Stomach (tissue), 9 donors: ENCODE data around the gene AGAP1. TPM values are rescaled to one million over a fixed set of nuclear protein-coding genes. Genes with fewer than 3 reads are reported as not detected.

ENCODE experiments used
- DNase-seq, 2 donors: peaks; one replicate each; pipeline versions ENCODE4 v3.0.0 to v3.0.0-alpha.2; 2013 to 2019
- H3K27ac ChIP-seq, 5 donors: fragments of 200-600 bp in 4 of 5; sonication (generic) in 4 of 5; one replicate each; pipeline ENCODE4 v1.5.1; 2013 to 2019; ENCODE audit warnings: mild to moderate bottlenecking in 1 of 5, moderate library complexity in 1 of 5
- H3K27me3 ChIP-seq, 3 donors: fragments of 200-600 bp; sonication (generic); one replicate each; pipeline ENCODE4 v1.5.1; 2017 to 2019; ENCODE audit warnings: mixed run types in 1 of 3
- H3K36me3 ChIP-seq, 4 donors: fragments of 200-600 bp; sonication (generic); 1 replicate in 3 of 4; 2 replicates in 1 of 4; pipeline ENCODE4 v1.5.1; 2016 to 2019
- H3K4me1 ChIP-seq, 4 donors: fragments of 200-600 bp; sonication (generic); one replicate each; pipeline ENCODE4 v1.5.1; 2016 to 2019
- H3K4me3 ChIP-seq, 4 donors: fragments of 200-600 bp; sonication (generic) in 3 of 4; one replicate each; pipeline ENCODE4 v1.5.1; 2016 to 2019; ENCODE audit warnings: mild to moderate bottlenecking in 1 of 4
- H3K9me3 ChIP-seq, 4 donors: fragments of 200-600 bp; sonication (generic); one replicate each; pipeline ENCODE4 v1.5.1; 2016 to 2019
- EP300 ChIP-seq: sonication (generic); formaldehyde crosslinking; IDR thresholded peaks from one replicate; pipeline ENCODE4 v1.6.1; 2017; ENCODE audit warnings: antibody characterized with exemption
- POLR2A ChIP-seq, 4 donors: fragments of 450-650 bp; IDR thresholded peaks; one replicate each; pipeline ENCODE4 v1.6.1; 2016; ENCODE audit warnings: antibody characterized with exemption in 4 of 4, control low read depth in 2 of 4, mild to moderate bottlenecking in 1 of 4, moderate library complexity in 1 of 4
- POLR2AphosphoS5 ChIP-seq, 3 donors: sonication (generic); formaldehyde crosslinking; IDR thresholded peaks; one replicate each; pipeline ENCODE4 v1.6.1; 2016; ENCODE audit warnings: antibody characterized with exemption in 3 of 3
- WGBS, 5 donors: extraction: QIAGEN DNeasy Blood & Tissue Kit in 3 of 5; methylation state at CpG; one replicate each; pipeline versions ENCODE4 v1.1.5 to v1.1.7; 2013 to 2018; 5-methylcytosine and 5-hydroxymethylcytosine counted together
- intact Hi-C: fragments of 100-400 bp; cut with DNase I; formaldehyde crosslinking; loops from one replicate; pipeline ENCODE4 v1.15.1; 2023; ENCODE audit warnings: low total_unique reads
- polyA plus RNA-seq, 3 donors: library from polyadenylated mRNA; stranded (reverse); fragments of 200-250 nt; gene quantifications; one replicate each; pipeline ENCODE4 v1.2.3, GENCODE V29; 2013
- total RNA-seq, 5 donors: library from RNA; depleted of rRNA; stranded (reverse); fragments of >200 nt; gene quantifications; one replicate each; pipeline versions ENCODE4 v1.1.0 to v1.2.3, GENCODE V29; 2014 to 2016
- TF ChIP-seq, protein P1 (sequence below), 7 experiments: fragments of 450-650 bp in 4 of 7; fragments of 200-600 bp in 3 of 7; sonication (generic) in 3 of 7; IDR thresholded peaks; one replicate each; pipeline ENCODE4 v1.5.1; 2016 to 2019; ENCODE audit warnings: antibody characterized with exemption in 7 of 7, control low read depth in 2 of 7, mild to moderate bottlenecking in 1 of 7
- donor health status: healthy with polysubstance abuse.
- donor health status: Bipolar disorder and iron deficiency.
- donor health status: healthy.

Gene AGAP1
- total and polyA plus RNA-seq, 8 donors, result 4.2 to 139 (median 35.0) TPM

DNA sequence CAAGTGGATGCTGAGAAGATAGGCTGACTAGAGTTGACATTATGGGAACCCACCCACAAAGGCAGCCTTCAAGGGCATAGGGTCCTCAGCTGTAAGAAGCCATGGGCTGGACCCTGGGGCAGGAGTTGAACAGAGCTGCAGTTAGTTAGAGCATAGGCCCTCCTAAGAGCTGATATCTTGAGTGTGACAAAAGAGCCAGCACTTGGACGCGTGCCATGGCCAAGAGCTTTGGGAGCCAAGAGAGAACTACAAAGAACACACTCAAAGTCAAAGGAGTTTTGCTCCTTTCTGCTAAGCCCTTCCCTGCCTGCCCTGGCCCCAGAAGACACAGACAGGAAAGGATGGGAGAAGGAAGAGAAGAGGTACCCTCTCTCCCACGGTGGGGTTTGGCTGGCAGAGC, 29.9 kb upstream of the AGAP1 start:
- TF ChIP-seq POLR2AphosphoS5 (IDR thresholded peaks at IDR 0.05), result no peak
- TF ChIP-seq POLR2A (IDR thresholded peaks at IDR 0.05), result no peak
- TF ChIP-seq EP300, result no peak
- TF ChIP-seq, protein P1, sequence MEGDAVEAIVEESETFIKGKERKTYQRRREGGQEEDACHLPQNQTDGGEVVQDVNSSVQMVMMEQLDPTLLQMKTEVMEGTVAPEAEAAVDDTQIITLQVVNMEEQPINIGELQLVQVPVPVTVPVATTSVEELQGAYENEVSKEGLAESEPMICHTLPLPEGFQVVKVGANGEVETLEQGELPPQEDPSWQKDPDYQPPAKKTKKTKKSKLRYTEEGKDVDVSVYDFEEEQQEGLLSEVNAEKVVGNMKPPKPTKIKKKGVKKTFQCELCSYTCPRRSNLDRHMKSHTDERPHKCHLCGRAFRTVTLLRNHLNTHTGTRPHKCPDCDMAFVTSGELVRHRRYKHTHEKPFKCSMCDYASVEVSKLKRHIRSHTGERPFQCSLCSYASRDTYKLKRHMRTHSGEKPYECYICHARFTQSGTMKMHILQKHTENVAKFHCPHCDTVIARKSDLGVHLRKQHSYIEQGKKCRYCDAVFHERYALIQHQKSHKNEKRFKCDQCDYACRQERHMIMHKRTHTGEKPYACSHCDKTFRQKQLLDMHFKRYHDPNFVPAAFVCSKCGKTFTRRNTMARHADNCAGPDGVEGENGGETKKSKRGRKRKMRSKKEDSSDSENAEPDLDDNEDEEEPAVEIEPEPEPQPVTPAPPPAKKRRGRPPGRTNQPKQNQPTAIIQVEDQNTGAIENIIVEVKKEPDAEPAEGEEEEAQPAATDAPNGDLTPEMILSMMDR (IDR thresholded peaks at IDR 0.05), result no peak
- Histone ChIP-seq H3K36me3 (no peaks in the 10 kb centered on the region), H3K4me3 (no peak overlapping the region), H3K9me3 (no peaks in the 10 kb centered on the region), H3K27ac (no peak overlapping the region), H3K4me1 (peaks cover 2 to 13% (median 4%) of the 10 kb centered on the region in 4 donors), H3K27me3 (no peaks in the 10 kb centered on the region)
- intact Hi-C loops, result no loop called here
- DNase-seq, result peak; percentile 69 to 80
- 27 to 42% (median 36%) methylated on average over 3 of the region's 3 CpGs for WGBS, 5 donors

DNA sequence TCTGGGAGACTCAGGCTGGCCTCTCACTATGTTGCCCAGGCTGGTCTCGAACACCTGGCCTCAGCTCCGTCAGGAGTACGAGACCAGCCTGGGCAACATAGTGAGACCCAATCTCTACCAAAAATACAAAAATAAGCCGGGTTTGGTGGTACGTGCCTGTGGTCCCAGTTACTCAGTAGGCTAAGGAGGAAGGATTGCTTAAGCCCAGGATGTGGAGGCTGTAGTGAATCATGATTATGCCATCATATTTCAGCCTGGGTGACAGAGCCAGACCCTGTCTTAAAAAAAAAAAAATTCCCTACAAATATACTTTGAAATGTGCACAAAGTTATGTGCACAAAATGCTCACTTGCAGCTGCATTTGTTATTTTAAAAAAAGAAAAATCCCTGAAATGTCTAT, 26.3 kb upstream of the AGAP1 start:
- TF ChIP-seq, protein P1 (IDR thresholded peaks at IDR 0.05), result no peak
- no peak for TF ChIP-seq POLR2AphosphoS5 (IDR thresholded peaks at IDR 0.05)
- no peak for TF ChIP-seq POLR2A (IDR thresholded peaks at IDR 0.05)
- no peak for TF ChIP-seq EP300
- Histone ChIP-seq H3K36me3 (no peaks in the 10 kb centered on the region), H3K27me3 (no peaks in the 10 kb centered on the region), H3K4me1 (peaks cover 7 to 21% (median 10%) of the 10 kb centered on the region in 4 donors), H3K27ac (no peak overlapping the region), H3K4me3 (no peak overlapping the region), H3K9me3 (no peaks in the 10 kb centered on the region)
- intact Hi-C loops, result no loop called here
- 87 to 92% (median 90%) methylated on average over 5 of the region's 5 CpGs for WGBS, 5 donors
- no peak for DNase-seq

DNA sequence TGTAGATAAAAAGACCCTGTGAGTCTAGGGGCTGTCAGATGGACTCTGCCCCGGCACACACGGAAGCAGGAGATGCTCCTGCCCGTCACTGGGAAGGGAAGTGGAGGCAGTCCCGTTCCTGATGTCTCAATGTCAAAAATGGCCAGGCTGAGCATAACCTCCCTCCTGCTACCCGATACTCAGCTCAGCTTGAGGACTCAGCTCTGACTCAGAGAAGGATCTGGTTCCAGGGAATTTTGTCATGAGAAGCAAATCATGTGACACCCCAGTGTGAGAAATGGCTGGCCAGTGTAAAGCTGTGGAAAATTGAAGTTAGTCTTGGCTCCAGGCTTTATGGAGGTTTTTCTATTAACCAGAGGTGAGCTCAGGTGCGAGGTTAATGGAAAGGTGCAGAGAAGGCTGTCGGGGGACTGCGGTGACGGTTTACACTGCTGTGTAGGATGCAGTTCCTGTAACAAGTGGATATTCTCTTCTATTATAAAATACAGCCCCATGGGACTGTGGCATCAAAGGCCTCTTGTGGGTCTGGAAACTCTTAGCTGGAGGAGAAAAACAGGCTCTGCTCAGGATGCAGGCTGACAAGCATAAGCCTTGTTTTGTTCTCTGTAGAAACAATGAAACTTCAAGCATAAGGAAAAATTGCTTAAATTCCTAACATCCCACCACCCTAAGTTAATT, 24.7 kb upstream of the AGAP1 start:
- H3K27me3 ChIP-seq, result no peaks in the 10 kb centered on the region
- intact Hi-C loops, result no loop called here
- DNase-seq, result peak; percentile 36 to 61
- H3K4me3 ChIP-seq, result no peak overlapping the region
- H3K4me1 ChIP-seq, result peaks cover 7 to 16% (median 10%) of the 10 kb centered on the region in 4 donors
- H3K36me3 ChIP-seq, result no peaks in the 10 kb centered on the region
- TF ChIP-seq POLR2AphosphoS5 (IDR thresholded peaks at IDR 0.05), result peak in 1 of 3 donors; percentile 69
- TF ChIP-seq, protein P1 (IDR thresholded peaks at IDR 0.05), result no peak
- no peak for TF ChIP-seq EP300
- no peak for TF ChIP-seq POLR2A (IDR thresholded peaks at IDR 0.05)
- 22 to 38% (median 30%) methylated on average over 9 of the region's 9 CpGs for WGBS, 5 donors
- peak overlapping the region in 4 of 5 donors; percentile 31 to 54 (median 45) for H3K27ac ChIP-seq
- H3K9me3 ChIP-seq, result no peaks in the 10 kb centered on the region

DNA sequence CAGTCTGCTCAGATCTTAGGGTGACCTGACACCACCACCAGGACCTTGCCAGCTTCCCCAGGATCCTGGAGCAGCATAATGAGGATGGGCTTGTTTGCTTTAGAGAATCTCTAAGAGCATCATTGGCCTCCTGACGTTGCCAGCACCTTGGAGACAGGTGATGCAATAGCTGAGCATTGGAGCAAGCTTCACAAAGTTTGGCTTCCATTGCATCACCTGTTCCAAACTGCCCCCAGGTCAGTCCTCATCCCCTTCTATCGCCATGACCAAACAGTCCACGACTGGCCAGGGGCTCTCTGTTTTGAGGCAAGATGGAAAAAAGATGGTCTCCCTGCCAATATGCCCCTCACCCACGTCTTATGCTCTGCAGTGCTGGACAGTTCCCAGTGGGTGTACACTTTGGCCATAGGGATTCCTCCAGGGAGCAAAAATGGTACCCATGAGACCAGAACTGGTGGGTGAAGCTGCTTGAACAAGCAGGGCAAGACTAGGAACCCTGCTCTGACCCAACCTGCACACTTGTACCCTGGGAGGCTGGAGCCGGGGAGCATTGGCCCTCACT, 22.6 kb upstream of the AGAP1 start:
- no peaks in the 10 kb centered on the region for H3K27me3 ChIP-seq
- no peak for TF ChIP-seq EP300
- TF ChIP-seq POLR2A (IDR thresholded peaks at IDR 0.05), result no peak
- TF ChIP-seq, protein P1 (IDR thresholded peaks at IDR 0.05), result no peak
- no peak for TF ChIP-seq POLR2AphosphoS5 (IDR thresholded peaks at IDR 0.05)
- H3K27ac ChIP-seq, result no peak overlapping the region
- H3K9me3 ChIP-seq, result peaks cover 0 to 8% (median 6%) of the 10 kb centered on the region in 4 donors
- peaks cover 7 to 13% (median 10%) of the 10 kb centered on the region in 4 donors for H3K4me1 ChIP-seq
- WGBS, 5 donors, result 73 to 80% (median 76%) methylated on average over 5 of the region's 5 CpGs
- intact Hi-C loops, result no loop called here
- DNase-seq, result no peak
- H3K36me3 ChIP-seq, result no peaks in the 10 kb centered on the region
- no peak overlapping the region for H3K4me3 ChIP-seq
